GM12891 (cell line): ENCODE results near the gene NR5A2.

Experiments used
- PAX5 ChIP-seq: IDR thresholded peaks from 2 replicates; pipeline ENCODE4 v1.6.1; 2011; ENCODE audit warnings: low read length, moderate library complexity, mild to moderate bottlenecking; ENCODE audit not compliant: insufficient read depth, severe bottlenecking
- POLR2A ChIP-seq: IDR thresholded peaks from 2 replicates; pipeline ENCODE4 v1.6.1; 2011; ENCODE audit warnings: low read depth, low read length, control low read depth
- POLR2AphosphoS5 ChIP-seq: IDR thresholded peaks from 2 replicates; pipeline ENCODE4 v1.6.1; 2011; ENCODE audit warnings: low read depth, low read length, control low read depth
- POU2F2 ChIP-seq: IDR thresholded peaks from 2 replicates; pipeline ENCODE4 v1.6.1; 2011; ENCODE audit warnings: low read depth, mild to moderate bottlenecking, control low read depth, low read length, moderate library complexity
- SPI1 ChIP-seq: IDR thresholded peaks from 2 replicates; pipeline ENCODE4 v1.6.1; 2011; ENCODE audit warnings: low read depth, low read length, control low read depth
- TAF1 ChIP-seq: IDR thresholded peaks from 2 replicates; pipeline ENCODE4 v1.6.1; 2011; ENCODE audit warnings: low read depth, low read length, control low read depth

DNA sequence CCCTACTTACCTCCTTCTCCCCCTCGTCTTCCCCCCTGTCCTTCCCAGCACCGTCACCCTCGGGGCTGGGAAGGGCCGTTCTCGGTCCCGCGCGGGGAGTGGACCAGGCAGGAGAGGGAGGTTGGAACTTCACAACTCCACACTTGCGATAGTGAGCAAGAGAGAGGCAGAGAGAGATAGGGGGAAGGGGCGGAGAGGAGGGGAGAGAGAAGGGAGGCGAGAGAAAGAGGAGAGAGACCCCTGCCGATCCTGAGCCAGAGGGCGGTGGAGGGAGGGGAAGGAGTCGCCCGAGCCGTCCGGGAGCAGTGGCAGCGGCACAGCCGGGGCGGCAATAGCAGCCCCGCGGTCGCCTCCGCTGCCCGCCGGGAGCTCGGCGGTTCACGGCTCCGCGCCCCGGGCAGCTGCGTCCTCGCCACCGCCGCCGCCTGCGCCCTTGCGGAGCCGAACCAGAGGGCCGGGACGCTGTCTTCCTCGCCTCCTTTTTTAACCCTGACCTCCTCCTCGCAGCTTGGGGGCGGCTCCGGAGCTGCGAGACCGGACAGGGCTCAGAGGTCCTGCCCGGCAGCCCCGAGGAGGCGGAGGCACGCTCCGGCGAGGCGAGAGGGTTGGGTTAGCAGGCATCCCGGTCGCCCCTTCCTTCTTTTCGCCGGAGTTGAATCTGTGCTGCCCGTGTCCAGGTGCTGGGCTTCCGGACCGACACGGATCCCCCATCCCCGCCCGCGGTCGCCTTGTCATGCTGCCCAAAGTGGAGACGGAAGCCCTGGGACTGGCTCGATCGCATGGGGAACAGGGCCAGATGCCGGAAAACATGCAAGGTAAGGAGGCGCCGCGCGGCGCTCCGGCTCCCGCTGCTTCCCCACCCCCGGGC, 11.7 kb downstream of the NR5A2 start:
- TF ChIP-seq SPI1 (no peak), POLR2A (no peak), POLR2AphosphoS5 (no peak), TAF1 (no peak), POU2F2 (no peak), PAX5 (no peak)
